ENCODE data around the gene DAB2IP.
"Not testable (repeated sequence)": the region's sequence is repeated elsewhere in the genome, so short reads cannot be mapped to it uniquely, and the experiment has no call there.

Gene DAB2IP

DNA sequence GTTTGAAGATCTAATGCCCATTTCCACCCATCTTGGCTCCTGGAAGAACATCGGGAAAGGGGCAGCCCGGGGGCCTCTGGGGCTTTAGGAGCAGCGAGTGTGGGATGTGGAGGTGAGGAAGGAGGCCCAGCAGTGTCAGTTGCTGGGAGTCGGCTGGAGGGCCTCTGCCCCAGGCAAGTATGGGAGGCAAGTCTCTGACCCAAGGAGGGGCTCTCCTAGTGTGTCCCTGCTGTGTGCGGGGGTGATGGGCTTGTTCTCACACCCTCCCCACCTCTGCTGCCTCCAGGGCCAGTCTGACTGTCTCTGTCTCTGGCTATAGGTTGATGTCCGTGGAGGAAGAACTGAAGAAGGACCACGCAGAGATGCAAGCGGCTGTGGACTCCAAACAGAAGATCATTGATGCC lies 129.7 kb downstream of the DAB2IP start:
- no peak for DNase-seq

DNA sequence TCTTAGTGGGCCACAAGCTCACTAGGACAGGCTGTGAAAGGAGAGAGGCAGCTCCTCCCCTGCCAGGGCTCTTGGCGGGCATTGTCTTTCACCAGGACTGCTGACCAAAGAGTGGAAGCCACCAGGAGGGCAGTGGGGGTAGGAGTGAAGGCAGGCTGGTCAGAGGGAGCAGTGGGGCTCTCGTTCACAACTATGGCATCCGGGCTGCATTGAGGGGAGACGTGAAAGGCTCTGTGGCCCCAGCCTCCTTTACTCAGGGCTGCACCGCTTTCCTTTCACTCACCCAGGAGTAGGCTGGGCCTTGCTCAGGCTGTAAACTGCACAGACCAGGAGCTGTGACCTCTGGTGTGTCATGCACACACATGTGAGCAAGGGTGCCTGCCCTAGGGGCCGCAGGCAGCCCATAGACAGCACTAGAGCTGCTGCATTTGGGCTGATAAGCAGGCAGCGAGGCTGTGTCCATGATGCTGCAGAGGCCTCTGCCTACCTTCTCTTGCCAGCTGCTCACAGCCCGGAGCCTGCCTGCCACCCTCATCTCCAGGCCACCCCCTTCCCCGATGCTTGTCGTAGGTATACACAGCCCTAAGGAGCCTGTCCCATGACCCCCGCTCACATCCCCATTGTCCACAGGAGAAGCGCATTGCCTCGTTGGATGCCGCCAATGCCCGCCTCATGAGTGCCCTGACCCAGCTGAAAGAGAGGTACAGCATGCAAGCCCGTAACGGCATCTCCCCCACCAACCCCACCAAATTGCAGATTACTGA lies 130.4 kb downstream of the DAB2IP start:
- DNase-seq = no peak

GRCh38 chr9:121782514-121783110 lies 131.2 kb downstream of the DAB2IP start:
- no peak for DNase-seq

DNA sequence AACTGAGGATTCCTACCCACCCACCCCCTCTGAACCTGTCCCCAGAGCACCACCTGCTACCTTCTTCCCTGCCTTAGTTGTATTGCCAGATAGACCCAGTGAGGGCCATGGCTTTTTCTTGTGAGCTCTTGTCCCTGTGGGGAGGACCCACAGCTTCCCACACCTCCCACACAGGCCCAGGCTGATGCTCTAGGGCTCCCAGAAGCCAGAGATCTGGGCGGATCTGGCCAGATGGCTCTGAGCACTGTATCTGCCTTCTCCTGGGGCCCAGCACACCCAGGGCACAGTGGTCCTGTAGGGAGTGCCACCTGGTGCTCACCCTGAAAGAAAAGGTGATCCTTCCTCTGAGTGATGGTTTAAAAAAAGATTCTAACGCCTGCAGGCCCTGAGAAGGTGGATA lies 131.7 kb downstream of the DAB2IP start:
- no peak for DNase-seq

GRCh38 chr9:121783521-121784507 lies 132.4 kb downstream of the DAB2IP start:
- no peak for DNase-seq

DNA sequence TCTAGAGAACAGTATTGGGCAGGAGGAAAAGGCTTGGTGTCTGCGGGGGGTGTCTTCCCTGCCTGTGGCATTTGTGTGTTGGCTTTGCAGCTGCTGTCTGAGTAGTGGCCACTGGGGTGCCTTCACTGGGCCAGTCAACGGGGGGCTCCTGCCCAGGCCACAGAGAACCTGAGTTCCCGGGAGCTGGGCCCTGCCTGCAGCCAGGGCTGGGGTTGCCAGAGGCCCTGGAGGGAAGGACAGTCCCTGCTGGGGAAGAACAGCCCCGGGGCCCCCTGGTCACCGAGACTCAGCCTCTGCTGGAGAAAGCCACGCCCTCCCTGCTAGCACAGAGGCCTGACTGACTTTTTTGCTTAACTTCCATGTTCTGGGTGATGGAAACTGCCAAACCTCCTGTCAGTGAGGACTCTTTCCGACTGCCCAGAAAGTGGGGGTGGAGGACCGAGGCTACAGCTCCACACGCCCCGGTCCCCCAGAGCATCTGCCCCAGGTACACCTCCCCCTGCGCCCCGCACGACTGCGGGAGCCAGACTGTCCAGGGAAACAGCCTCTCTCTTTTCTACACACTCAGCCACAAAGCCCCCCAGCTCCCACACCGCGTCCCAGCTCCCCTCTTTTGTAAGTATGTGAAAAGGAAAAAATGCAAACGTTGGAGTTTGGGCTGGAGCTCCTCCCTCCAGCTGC lies 133.4 kb downstream of the DAB2IP start:
- no peak for DNase-seq

DNA sequence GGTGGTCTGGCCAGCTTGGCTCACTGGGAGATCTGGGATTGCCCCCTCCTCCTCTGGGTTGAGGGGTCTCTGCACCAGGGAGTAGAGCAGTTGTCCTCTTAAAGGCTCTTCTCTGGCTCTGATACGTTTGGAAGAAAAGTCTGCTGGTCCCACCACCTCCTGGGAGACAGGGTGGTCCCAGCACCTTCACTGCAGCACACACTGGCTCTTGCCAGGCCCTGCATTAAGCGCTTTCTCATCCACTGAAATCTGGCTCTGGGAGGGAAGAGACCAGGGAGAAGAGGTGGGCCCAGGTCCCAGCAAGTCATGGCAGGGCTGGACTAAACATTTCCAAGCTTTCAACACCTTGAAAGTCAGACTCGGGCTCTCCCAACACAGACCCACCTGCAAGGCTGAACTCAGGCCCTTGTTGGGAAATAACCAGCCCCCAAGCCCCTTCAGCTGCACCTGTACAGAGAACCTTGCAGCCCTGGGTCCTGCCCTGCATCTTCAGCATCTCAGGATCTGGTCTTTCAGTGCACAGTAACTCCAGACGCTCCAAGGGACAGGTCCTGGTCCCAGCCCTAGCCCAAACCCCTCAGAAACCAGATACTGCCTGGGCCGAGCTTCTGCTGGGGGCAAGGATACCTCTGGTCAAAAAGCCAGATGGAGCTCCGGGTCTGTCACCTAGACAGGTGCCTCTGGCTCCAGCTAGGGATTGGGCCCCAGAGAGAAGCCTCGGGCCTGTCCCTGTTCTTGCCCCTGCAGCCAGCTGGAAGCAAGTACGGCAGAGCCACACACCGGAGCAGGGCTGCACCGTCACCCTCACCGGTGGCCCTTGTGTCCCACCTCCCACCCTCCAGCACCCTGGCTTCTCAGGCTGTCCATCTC lies 134.5 kb downstream of the DAB2IP start:
- DNase-seq = no peak

DNA sequence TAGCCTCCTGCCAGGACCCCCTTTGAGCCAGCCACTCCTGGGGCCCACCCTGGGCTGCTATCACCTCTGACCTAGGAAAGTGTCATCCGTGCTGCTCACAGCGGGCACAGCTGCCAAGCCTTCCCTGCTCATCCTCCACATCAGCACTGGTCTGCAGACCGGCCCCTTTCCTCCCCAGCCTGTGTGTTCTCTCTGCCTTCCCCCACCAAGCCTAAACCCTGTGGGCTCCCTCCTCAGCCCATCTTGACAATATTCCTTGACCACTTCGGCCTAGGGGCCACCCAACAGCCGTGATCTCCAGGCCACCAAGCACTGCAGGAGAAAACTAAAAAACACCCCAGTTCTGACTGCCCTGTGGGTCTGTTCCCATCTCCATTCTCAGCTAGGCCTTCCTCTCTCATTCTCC lies 135.1 kb downstream of the DAB2IP start:
- no peak for DNase-seq

DNA sequence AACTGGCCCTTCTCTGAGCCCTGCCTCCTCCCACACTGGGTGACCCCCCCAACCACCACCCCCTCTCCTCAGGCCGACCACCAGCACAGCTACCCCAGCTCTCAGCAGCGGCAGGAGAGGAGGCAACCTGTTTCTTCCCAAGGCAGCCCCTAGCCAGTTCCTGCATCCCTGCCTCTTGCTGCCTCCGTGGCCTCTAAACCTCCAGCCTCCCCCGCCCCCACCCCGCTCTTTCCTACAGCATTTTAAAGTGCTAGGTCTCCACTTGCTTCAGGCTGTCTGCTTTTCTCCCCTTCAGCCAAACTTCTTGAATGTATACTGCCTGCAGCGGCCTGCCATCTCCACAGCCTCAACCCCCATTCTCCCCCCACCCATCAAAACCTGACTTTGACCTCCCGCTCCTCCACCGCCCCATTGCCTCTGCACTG lies 135.6 kb downstream of the DAB2IP start:
- no peak for DNase-seq

GRCh38 chr9:121788686-121789366 lies 137.4 kb downstream of the DAB2IP start:
- DNase-seq = no peak

GRCh38 chr9:121790841-121791240 lies 139.4 kb downstream of the DAB2IP start:
- DNase-seq = no peak

DNA sequence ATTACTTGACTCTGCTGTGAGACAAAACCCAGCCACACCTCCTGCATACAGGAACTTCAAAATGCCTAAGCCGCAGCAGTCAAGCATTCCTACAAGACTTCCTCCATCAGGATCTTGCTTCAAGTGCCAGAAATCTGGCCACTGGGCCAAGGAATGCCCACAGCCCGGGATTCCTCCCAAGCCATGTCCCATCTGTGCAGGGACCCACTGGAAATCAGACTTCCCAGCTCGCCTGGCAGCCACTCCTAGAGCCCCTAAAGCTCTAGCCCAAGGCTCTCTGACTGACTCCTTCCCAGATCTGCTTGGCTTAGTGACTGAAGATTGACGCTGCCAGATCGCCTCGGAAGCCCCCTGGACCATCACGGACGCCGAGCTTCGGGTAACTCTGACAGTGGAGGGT lies 141.0 kb downstream of the DAB2IP start:
- not testable (repeated sequence) for DNase-seq

DNA sequence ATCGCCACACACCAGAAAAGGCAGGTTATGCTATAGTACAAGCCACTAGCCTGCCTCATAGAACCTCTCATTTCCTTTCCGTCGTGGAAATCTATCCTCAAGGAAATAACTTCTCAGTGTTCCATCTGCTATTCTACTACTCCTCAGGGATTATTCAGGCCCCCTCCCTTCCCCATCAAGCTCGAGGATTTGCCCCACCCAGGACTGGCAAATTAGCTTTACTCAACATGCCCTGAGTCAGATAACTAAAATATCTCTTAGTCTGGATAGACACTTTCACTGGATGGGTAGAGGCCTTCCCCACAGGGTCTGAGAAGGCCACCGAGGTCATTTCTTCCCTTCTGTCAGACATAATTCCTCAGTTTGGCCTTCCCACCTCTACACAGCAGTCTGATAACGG lies 142.9 kb downstream of the DAB2IP start:
- DNase-seq = not testable (repeated sequence)

DNA sequence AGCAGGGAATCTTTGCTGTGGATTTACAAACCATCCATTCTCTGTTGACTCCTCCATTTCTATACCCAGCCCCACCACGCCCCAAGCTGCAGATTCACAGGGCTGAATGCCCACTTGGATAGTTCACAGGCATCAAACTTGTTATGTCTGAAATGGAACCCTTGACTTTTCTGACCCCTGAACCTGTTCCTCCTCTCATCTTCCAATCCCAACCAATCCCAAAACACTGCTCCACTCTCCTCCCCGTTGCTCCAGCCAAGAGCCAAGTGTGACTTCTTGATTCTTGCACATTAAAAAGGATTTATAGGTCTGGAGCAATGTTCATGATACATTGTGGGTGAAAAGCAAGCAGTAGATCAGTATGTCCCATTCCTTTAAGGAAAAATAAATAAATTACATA lies 145.6 kb downstream of the DAB2IP start:
- DNase-seq = no peak

- DNase-seq = no peak
These were observed 147.5 kb downstream of the DAB2IP start for GRCh38 chr9:121798941-121799340.

DNA sequence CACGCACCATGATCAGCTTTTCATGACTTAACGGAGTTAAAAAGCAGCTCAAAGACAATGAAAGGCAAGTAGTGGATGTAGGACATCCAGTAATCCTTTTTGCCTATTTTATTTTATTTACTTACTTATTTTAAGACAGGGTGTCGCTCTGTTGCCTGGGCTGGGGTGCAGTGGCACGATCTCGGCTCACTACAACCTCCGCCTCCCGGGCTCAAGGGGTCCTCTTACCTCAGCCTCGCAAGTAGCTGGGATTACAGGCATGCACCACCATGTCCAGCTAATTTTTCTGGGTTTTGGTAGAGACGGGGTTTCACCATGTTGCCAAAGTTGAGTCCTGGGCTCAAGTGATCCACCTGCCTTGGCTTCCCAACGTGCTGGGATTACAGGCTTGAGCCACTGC lies 148.9 kb downstream of the DAB2IP start:
- DNase-seq = no peak

GRCh38 chr9:121801579-121801978 lies 150.1 kb downstream of the DAB2IP start:
- no peak for DNase-seq

DNA sequence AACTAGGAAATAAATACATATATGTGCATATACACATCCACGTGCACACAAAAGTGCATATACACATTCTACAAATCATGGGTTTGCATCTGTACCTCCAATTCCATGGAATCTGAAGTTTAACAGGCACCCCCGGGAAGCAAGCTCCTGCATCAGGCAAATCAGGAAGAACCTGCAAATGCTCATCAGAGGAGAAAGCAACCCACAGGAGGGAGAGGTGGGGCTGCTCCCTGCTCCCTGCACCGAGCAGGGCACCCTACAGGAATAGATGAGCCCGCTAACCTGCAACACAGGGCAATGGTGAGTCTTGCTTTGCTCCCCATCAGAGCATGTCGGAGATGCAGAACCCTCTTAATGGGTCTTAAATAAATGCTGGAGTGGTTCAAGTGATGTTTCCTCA lies 151.3 kb downstream of the DAB2IP start:
- no peak for DNase-seq

- no peak for DNase-seq
These were observed 155.8 kb downstream of the DAB2IP start for GRCh38 chr9:121807069-121807822.

DNA sequence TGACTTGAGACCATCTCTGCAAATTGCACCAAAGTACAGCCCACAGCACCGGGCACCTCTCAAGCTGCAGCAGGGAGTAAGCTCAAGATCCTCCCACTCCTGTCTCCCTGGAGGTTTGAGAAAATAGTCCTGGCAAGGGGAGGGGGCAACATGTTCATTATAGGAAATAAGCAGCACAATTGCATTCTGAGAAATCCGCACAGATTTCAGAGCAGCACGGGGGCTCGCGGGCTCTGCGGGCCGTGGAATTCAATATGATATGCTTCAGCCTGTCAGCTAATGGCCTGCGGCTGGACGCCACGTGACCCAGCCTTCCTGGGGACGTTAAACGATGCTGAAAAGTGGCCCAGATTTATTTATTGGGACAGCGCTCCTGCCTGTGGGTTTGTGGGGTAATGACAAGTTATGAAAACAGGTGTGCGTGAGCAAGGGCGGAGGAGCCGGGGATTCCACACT lies 156.4 kb downstream of the DAB2IP start:
- no peak for DNase-seq

Measured in HCEC 1CT (cell line).